Stomach (tissue), 9 donors: ENCODE results near the gene ATP5IF1. TPM values are rescaled to one million over a fixed set of nuclear protein-coding genes. Genes with fewer than 3 reads are reported as not detected.

Source experiments
- DNase-seq, 2 donors: peaks; one replicate each; pipeline versions ENCODE4 v3.0.0 to v3.0.0-alpha.2; 2013 to 2019
- H3K27ac ChIP-seq, 5 donors: fragments of 200-600 bp in 4 of 5; sonication (generic) in 4 of 5; one replicate each; pipeline ENCODE4 v1.5.1; 2013 to 2019; ENCODE audit warnings: mild to moderate bottlenecking in 1 of 5, moderate library complexity in 1 of 5
- H3K27me3 ChIP-seq, 3 donors: fragments of 200-600 bp; sonication (generic); one replicate each; pipeline ENCODE4 v1.5.1; 2017 to 2019; ENCODE audit warnings: mixed run types in 1 of 3
- H3K36me3 ChIP-seq, 4 donors: fragments of 200-600 bp; sonication (generic); 1 replicate in 3 of 4; 2 replicates in 1 of 4; pipeline ENCODE4 v1.5.1; 2016 to 2019
- H3K4me1 ChIP-seq, 4 donors: fragments of 200-600 bp; sonication (generic); one replicate each; pipeline ENCODE4 v1.5.1; 2016 to 2019
- H3K4me3 ChIP-seq, 4 donors: fragments of 200-600 bp; sonication (generic) in 3 of 4; one replicate each; pipeline ENCODE4 v1.5.1; 2016 to 2019; ENCODE audit warnings: mild to moderate bottlenecking in 1 of 4
- H3K9me3 ChIP-seq, 4 donors: fragments of 200-600 bp; sonication (generic); one replicate each; pipeline ENCODE4 v1.5.1; 2016 to 2019
- EP300 ChIP-seq: sonication (generic); formaldehyde crosslinking; IDR thresholded peaks from one replicate; pipeline ENCODE4 v1.6.1; 2017; ENCODE audit warnings: antibody characterized with exemption
- POLR2A ChIP-seq, 4 donors: fragments of 450-650 bp; IDR thresholded peaks; one replicate each; pipeline ENCODE4 v1.6.1; 2016; ENCODE audit warnings: antibody characterized with exemption in 4 of 4, control low read depth in 2 of 4, mild to moderate bottlenecking in 1 of 4, moderate library complexity in 1 of 4
- POLR2AphosphoS5 ChIP-seq, 3 donors: sonication (generic); formaldehyde crosslinking; IDR thresholded peaks; one replicate each; pipeline ENCODE4 v1.6.1; 2016; ENCODE audit warnings: antibody characterized with exemption in 3 of 3
- WGBS, 5 donors: extraction: QIAGEN DNeasy Blood & Tissue Kit in 3 of 5; methylation state at CpG; one replicate each; pipeline versions ENCODE4 v1.1.5 to v1.1.7; 2013 to 2018; 5-methylcytosine and 5-hydroxymethylcytosine counted together
- intact Hi-C: fragments of 100-400 bp; cut with DNase I; formaldehyde crosslinking; loops from one replicate; pipeline ENCODE4 v1.15.1; 2023; ENCODE audit warnings: low total_unique reads
- polyA plus RNA-seq, 3 donors: library from polyadenylated mRNA; stranded (reverse); fragments of 200-250 nt; gene quantifications; one replicate each; pipeline ENCODE4 v1.2.3, GENCODE V29; 2013
- total RNA-seq, 5 donors: library from RNA; depleted of rRNA; stranded (reverse); fragments of >200 nt; gene quantifications; one replicate each; pipeline versions ENCODE4 v1.1.0 to v1.2.3, GENCODE V29; 2014 to 2016
- TF ChIP-seq, protein P1 (sequence below), 7 experiments: fragments of 450-650 bp in 4 of 7; fragments of 200-600 bp in 3 of 7; sonication (generic) in 3 of 7; IDR thresholded peaks; one replicate each; pipeline ENCODE4 v1.5.1; 2016 to 2019; ENCODE audit warnings: antibody characterized with exemption in 7 of 7, control low read depth in 2 of 7, mild to moderate bottlenecking in 1 of 7
- donor health status: healthy with polysubstance abuse.
- donor health status: Bipolar disorder and iron deficiency.
- donor health status: healthy.

The ATP5IF1 gene
- total and polyA plus RNA-seq, 8 donors, result 146 to 559 (median 530) TPM

DNA sequence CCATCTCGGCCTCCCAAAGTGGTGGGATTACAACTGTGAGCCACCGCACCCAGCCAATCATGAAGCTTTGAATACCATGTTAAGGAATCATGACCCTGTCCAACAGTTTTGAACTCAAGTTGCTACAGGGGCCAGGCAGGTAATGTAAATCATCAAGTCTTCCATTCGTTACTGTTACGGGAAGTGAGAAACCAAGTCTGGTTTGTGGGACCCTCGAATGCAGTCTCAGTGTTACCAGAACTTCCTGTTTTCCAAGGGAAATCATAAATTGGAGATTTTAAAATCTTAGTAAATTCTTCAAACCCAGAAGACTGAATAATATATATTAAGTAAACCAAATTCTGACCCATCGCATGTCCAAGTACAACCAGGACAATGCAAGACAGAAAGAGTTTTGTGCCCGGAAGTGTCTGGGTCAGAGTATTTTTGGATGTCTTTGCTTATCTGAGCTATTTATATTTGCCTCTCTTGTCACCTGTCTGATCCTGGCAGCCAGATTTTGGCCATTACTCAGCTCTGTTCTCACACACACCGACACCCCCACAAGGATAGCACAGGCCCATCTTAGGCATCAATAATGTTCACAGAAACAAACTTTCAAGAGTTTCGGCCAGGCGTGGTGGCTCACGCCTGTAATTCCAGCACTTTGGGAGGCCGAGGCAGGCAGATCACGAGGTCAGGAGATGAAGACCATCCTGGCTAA is 8.8 kb downstream of the ATP5IF1 start:
- intact Hi-C loops, result no loop called here
- DNase-seq, result no peak
- TF ChIP-seq POLR2AphosphoS5 (IDR thresholded peaks at IDR 0.05) (no peak), POLR2A (IDR thresholded peaks at IDR 0.05) (no peak), EP300 (no peak)
- TF ChIP-seq, protein P1, sequence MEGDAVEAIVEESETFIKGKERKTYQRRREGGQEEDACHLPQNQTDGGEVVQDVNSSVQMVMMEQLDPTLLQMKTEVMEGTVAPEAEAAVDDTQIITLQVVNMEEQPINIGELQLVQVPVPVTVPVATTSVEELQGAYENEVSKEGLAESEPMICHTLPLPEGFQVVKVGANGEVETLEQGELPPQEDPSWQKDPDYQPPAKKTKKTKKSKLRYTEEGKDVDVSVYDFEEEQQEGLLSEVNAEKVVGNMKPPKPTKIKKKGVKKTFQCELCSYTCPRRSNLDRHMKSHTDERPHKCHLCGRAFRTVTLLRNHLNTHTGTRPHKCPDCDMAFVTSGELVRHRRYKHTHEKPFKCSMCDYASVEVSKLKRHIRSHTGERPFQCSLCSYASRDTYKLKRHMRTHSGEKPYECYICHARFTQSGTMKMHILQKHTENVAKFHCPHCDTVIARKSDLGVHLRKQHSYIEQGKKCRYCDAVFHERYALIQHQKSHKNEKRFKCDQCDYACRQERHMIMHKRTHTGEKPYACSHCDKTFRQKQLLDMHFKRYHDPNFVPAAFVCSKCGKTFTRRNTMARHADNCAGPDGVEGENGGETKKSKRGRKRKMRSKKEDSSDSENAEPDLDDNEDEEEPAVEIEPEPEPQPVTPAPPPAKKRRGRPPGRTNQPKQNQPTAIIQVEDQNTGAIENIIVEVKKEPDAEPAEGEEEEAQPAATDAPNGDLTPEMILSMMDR (IDR thresholded peaks at IDR 0.05), result no peak
- Histone ChIP-seq H3K36me3 (peaks cover 0 to 5% (median 2%) of the 10 kb centered on the region in 4 donors), H3K4me3 (no peak overlapping the region), H3K27me3 (no peaks in the 10 kb centered on the region), H3K9me3 (no peaks in the 10 kb centered on the region), H3K27ac (peak overlapping the region; percentile 63 to 96 (median 85)), H3K4me1 (peaks cover 32 to 71% (median 57%) of the 10 kb centered on the region in 4 donors)
- 69 to 74% (median 71%) methylated on average over 13 of the region's 13 CpGs for WGBS, 5 donors

DNA sequence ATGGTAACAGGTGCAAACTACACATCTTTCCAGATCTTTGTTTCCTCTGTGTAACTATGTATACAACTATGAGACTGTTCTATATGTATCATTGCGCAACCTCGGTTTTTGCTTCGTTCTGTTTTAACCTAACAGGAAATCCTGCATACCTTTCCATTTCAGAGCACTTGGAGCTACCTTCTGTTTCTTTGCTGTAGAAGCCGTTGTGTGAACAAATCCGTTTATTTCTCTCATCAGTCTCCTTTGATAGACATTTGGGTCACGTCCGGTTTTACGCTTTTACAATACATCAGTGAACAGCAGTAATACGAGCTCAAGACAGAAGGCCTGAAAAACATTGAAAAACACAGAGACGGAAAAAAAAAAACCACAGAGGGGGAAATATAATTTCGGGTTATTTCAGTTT is 10.5 kb downstream of the ATP5IF1 start:
- Histone ChIP-seq H3K27me3 (no peaks in the 10 kb centered on the region), H3K4me3 (peak overlapping the region; percentile 44 to 63 (median 59)), H3K27ac (peak overlapping the region; percentile 65 to 96 (median 89)), H3K4me1 (peaks cover 35 to 86% (median 62%) of the 10 kb centered on the region in 4 donors), H3K36me3 (no peaks in the 10 kb centered on the region), H3K9me3 (no peaks in the 10 kb centered on the region)
- intact Hi-C loops, result no loop called here
- WGBS, 5 donors, result 6 to 55% (median 38%) methylated on average over 11 of the region's 11 CpGs
- TF ChIP-seq POLR2AphosphoS5 (IDR thresholded peaks at IDR 0.05) (peak in 1 of 3 donors; percentile 51), EP300 (no peak)
- DNase-seq, result peak in 1 of 2 donors; percentile 88

DNA sequence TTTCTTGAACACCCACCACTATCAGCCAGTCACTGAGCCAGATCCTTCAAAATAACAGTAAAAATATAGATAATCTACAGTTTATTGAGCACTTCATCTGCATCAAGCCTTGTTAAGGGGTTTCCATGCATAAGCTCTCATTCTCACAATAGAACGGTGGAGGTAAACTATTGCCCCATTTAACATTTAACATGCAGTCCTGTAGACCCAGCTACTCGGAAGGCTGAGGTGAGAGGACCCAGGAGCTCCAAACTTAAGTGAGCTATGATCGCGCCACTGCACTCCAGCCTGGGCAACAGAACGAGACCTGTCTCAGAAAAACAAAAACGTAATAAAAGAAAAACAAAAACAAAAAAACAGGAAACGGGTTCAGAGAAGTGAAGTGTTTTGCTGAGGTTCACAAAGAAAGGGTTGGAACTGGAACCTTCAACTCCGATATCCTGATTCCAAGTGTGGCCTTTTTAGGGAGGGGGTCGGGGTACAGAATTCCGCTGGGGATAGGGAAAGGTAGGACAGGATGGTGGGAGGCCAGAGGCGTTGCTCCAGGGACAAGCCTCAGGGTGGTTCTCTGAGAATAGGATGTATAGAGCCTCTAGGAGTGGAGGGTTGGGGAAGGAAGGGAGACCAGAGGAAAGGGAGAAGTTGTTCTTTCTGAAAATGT is 11.8 kb downstream of the ATP5IF1 start:
- Histone ChIP-seq H3K27me3 (no peaks in the 10 kb centered on the region), H3K9me3 (no peaks in the 10 kb centered on the region), H3K36me3 (no peaks in the 10 kb centered on the region), H3K4me1 (peaks cover 35 to 80% (median 62%) of the 10 kb centered on the region in 4 donors), H3K4me3 (peak overlapping the region; percentile 18 to 63 (median 59)), H3K27ac (peak overlapping the region; percentile 85 to 96 (median 89))
- TF ChIP-seq, protein P1 (IDR thresholded peaks at IDR 0.05), result no peak
- TF ChIP-seq EP300 (no peak), POLR2AphosphoS5 (IDR thresholded peaks at IDR 0.05) (no peak), POLR2A (IDR thresholded peaks at IDR 0.05) (no peak)
- no peak for DNase-seq
- intact Hi-C loops, result no loop called here
- 50 to 69% (median 55%) methylated on average over 11 of the region's 11 CpGs for WGBS, 5 donors

DNA sequence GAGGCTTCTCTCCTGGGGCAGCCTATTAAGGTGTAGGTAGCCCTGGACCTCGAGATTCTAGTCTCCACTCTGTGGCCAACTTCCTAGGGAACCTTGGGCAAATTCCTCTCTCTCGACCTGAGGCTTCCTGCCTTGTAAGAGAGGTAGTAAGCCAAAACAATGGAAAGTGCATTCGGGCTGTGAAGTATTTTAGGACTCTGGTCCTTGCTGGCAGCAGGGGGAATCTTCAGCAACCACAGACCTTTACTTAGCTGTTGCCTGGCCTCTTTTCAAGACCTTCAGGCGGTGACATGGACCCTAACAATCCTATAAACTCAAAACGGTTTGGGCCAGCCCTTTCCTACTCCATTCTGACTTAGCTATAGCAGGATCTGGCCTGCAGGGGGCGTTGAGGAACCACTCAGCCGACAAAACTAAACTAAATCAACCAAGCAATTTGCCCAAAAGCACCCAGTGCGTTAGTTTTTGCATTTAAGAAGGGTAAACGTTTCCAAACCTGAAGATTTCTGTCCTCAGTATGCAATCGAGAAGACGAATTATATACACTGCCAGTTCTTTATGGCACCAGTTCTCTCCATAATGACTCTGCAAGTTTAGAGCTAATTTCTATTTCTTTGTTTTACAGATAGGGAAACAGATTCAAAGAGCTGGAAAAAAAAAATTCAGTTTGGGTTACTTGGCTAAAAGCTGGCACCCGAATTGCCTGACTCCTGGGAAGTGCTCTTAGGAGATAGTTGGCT is 12.5 kb downstream of the ATP5IF1 start:
- no peaks in the 10 kb centered on the region for H3K9me3 ChIP-seq
- WGBS, 5 donors, result 1 to 4% (median 2%) methylated on average over 12 of the region's 12 CpGs
- peak overlapping the region; percentile 85 to 96 (median 89) for H3K27ac ChIP-seq
- intact Hi-C loops, result no loop called here
- H3K4me3 ChIP-seq, result peak overlapping the region in 3 of 4 donors; percentile 7 to 21 (median 16)
- DNase-seq, result peak; percentile 88 to 93
- peaks cover 35 to 73% (median 55%) of the 10 kb centered on the region in 4 donors for H3K4me1 ChIP-seq
- TF ChIP-seq POLR2AphosphoS5 (IDR thresholded peaks at IDR 0.05) (peak in 2 of 3 donors; percentile 21 to 66), POLR2A (IDR thresholded peaks at IDR 0.05) (no peak), EP300 (no peak)
- TF ChIP-seq, protein P1 (IDR thresholded peaks at IDR 0.05), result peak in 5 of 7 experiments; percentile 76 to 95 (median 90)
- H3K36me3 ChIP-seq, result no peaks in the 10 kb centered on the region
- no peaks in the 10 kb centered on the region for H3K27me3 ChIP-seq
